22Rv1 (cell line): Measurements from ENCODE around the gene GATB.

ENCODE experiments used
- CTCF ChIP-seq: fragments of 450-650 bp; IDR thresholded peaks from 2 replicates; pipeline ENCODE4 v1.5.1; 2017; ENCODE audit warnings: mild to moderate bottlenecking
- ZFX ChIP-seq: fragments of 450-650 bp; IDR thresholded peaks from 2 replicates; pipeline ENCODE4 v1.6.1; 2017; ENCODE audit warnings: antibody characterized with exemption, borderline replicate concordance

- TF ChIP-seq CTCF (no peak), ZFX (no peak)
Measured at GRCh38 chr4:151631349-151631748, 129.5 kb downstream of the GATB start.
